ENCODE data around the gene PRSS16. TPM values are rescaled to one million over a fixed set of nuclear protein-coding genes. Genes with fewer than 3 reads are reported as not detected.

PRSS16 gene
- total and polyA plus RNA-seq, 2 donors (not counting 3 experiments of a cell fraction or from before 2014, with no cell fraction given) = not detected

GRCh38 chr6:27297484-27297856 is 50.0 kb downstream of the PRSS16 start:
- no peaks in the 10 kb centered on the region for H3K36me3 ChIP-seq (ENCODE audit: control insufficient read depth in 2 of 2, extremely low read depth in 1 of 2, insufficient read depth in 2 of 2, low read length in 2 of 2)
- intact Hi-C loops (cut with micrococcal nuclease) = loop anchor here (5.0 to 10.0 kb wide), 5 partner anchors 110 to 457 kb away; no protein-coding TSS in a partner anchor
- peaks cover 5 to 8% of the 10 kb centered on the region in 2 experiments for H3K27me3 ChIP-seq (ENCODE audit: control insufficient read depth in 2 of 2, insufficient read depth in 2 of 2, low read length in 2 of 2)
- H3K9me3 ChIP-seq (replicated peaks; ENCODE audit: control insufficient read depth, insufficient read depth, low read length) = no peaks in the 10 kb centered on the region
- no peak for DNase-seq (ENCODE audit: low read depth, low spot score)
- dilution Hi-C loops (cut with MboI; ENCODE audit: extremely low pct_ligation_motif_present, low sequenced_read_pairs) = no loop called here
- peak overlapping the region in 1 of 3 experiments; percentile 80 for H3K4me3 ChIP-seq (replicated peaks in 1 of 3; ENCODE audit: insufficient read depth in 1 of 3, low read depth in 1 of 3, low read length in 3 of 3)
- no peak for FAIRE-seq
- POLR2A ChIA-PET = no interaction called here
- H4K20me1 ChIP-seq (replicated peaks; ENCODE audit: control insufficient read depth, extremely low read depth, insufficient read depth, low read length) = no peaks in the 10 kb centered on the region
- TF ChIP-seq, protein P1, sequence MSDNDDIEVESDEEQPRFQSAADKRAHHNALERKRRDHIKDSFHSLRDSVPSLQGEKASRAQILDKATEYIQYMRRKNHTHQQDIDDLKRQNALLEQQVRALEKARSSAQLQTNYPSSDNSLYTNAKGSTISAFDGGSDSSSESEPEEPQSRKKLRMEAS (IDR thresholded peaks at IDR 0.05; ENCODE audit: insufficient read depth, insufficient read length) = no peak
- TF ChIP-seq CTCF (IDR thresholded peaks at IDR 0.05; ENCODE audit: extremely low read depth in 1 of 2, insufficient read depth in 1 of 2, low read depth in 1 of 2, low read length in 2 of 2) (no peak), POLR2A (IDR thresholded peaks at IDR 0.05; ENCODE audit: low read depth, low read length) (no peak), FOS (IDR thresholded peaks at IDR 0.05; ENCODE audit: borderline replicate concordance, insufficient read depth, low read length) (no peak), MYC (IDR thresholded peaks at IDR 0.05; ENCODE audit: low read depth, low read length) (no peak), EZH2 (IDR thresholded peaks at IDR 0.05; ENCODE audit: borderline replicate concordance, low read depth, low read length, severe bottlenecking) (no peak), GATA2 (IDR thresholded peaks at IDR 0.05; ENCODE audit: insufficient read depth, insufficient read length, low read depth, low read length) (no peak), POLR2AphosphoS5 (IDR thresholded peaks at IDR 0.05; ENCODE audit: insufficient read depth, low read depth, low read length) (no peak), JUN (IDR thresholded peaks at IDR 0.05; ENCODE audit: borderline replicate concordance, insufficient read depth, insufficient read length, low read depth) (no peak)
- no peak overlapping the region for H3K27ac ChIP-seq (ENCODE audit: insufficient read depth, low read depth, low read length)
- no peak overlapping the region for H2AFZ ChIP-seq (ENCODE audit: low read depth, low read length)
- no peaks in the 10 kb centered on the region for H3K79me2 ChIP-seq (ENCODE audit: control insufficient read depth, insufficient read depth, low read length)
- peaks cover 17% of the 10 kb centered on the region for H3K4me1 ChIP-seq (ENCODE audit: control insufficient read depth, extremely low read depth, insufficient read depth, low read length)
- H3K9ac ChIP-seq (replicated peaks; ENCODE audit: extremely low read depth, insufficient read depth, low read length) = no peak overlapping the region
- no peaks in the 10 kb centered on the region for H3K9me1 ChIP-seq (replicated peaks; ENCODE audit: control insufficient read depth, extremely low read depth, insufficient read depth, low read length)
- CTCF ChIA-PET = interaction anchor here (0.6 kb wide), 1 partner anchor 69 kb away, joined by 3 read pairs; no protein-coding TSS in a partner anchor
- BruUV-seq (replicated peaks) = no TSS peak
- H3K4me2 ChIP-seq (ENCODE audit: insufficient read depth, low read length) = peak overlapping the region; percentile 98

Measured in endothelial cell of umbilical vein (primary cell).